T-helper 17 cell (primary cell): ENCODE data around the gene MXRA7. TPM values are rescaled to one million over a fixed set of nuclear protein-coding genes. Genes with fewer than 3 reads are reported as not detected.
"Not testable (repeated sequence)": the region's sequence is repeated elsewhere in the genome, so short reads cannot be mapped to it uniquely, and the experiment has no call there.

ENCODE experiments used
- ATAC-seq: fragments of 150-1000 bp; cut with Tn5 transposase; 2 replicates; pipeline ENCODE4 v1.10.0; 2021; ENCODE audit warnings: mild to moderate bottlenecking, moderate library complexity
- DNase-seq, 3 donors: peaks; one replicate each; pipeline versions ENCODE4 v3.0.0 to v3.0.0-alpha.2; 2020 to 2021
- H3K9me3 ChIP-seq: one replicate; pipeline ENCODE4 v1.7.0; 2013; ENCODE audit warnings: low read length, mild to moderate bottlenecking; ENCODE audit not compliant: control insufficient read depth, poor library complexity, severe bottlenecking
- H3K27ac Mint-ChIP-seq: one replicate; pipeline ENCODE4 v1.8.0; 2022; ENCODE audit warnings: mild to moderate bottlenecking, moderate library complexity, mixed read lengths
- H3K27me3 Mint-ChIP-seq: one replicate; pipeline ENCODE4 v1.8.0; 2022; ENCODE audit warnings: mixed read lengths
- H3K36me3 Mint-ChIP-seq: one replicate; pipeline ENCODE4 v1.8.0; 2022; ENCODE audit warnings: low read depth, mixed read lengths
- H3K4me1 Mint-ChIP-seq: one replicate; pipeline ENCODE4 v1.8.0; 2022; ENCODE audit warnings: mild to moderate bottlenecking, mixed read lengths
- H3K4me3 Mint-ChIP-seq: one replicate; pipeline ENCODE4 v1.8.0; 2022; ENCODE audit warnings: mild to moderate bottlenecking, moderate library complexity, mixed read lengths
- total RNA-seq, 4 donors: library from RNA in 2 of 4; stranded (reverse) in 2 of 4; gene quantifications; one replicate each; pipeline ENCODE4 v1.2.3 and lab custom pipeline; 2022 to 2026

Gene MXRA7
- total RNA-seq, 2 donors from 2014 or later = 5.7 to 8.0 TPM

- peaks cover 2% of the 10 kb centered on the region for H3K36me3 Mint-ChIP-seq
- H3K27ac Mint-ChIP-seq = no peak overlapping the region
- DNase-seq (no peak), ATAC-seq (no peak)
- H3K9me3 ChIP-seq = no peaks in the 10 kb centered on the region
- H3K4me3 Mint-ChIP-seq = peak overlapping the region; percentile 25
- H3K4me1 Mint-ChIP-seq = peaks cover 13% of the 10 kb centered on the region
- H3K27me3 Mint-ChIP-seq = peaks cover 15% of the 10 kb centered on the region
These were observed 68.7 kb downstream of the MXRA7 start for GRCh38 chr17:76642032-76642561.

DNA sequence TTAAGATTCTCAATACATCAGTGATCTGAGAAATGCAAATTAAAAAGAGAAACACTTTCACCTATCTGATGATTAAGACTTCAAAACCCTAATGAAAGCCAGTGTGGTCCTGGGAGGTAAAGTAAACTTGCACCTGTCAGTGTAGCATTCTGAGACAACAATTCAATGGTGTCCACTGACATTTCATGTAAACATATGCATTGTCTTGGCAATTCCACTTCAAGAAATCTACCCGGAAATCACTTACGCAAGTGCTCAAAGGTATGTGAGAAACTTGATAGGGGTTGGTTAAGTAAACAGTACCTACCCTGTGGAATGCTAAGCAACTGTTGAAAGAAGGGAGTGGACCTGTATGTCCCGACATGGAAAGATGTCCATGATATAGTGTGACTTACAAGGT, 69.3 kb downstream of the MXRA7 start:
- DNase-seq = no peak
- peaks cover 13% of the 10 kb centered on the region for H3K4me1 Mint-ChIP-seq
- H3K27ac Mint-ChIP-seq = peak overlapping the region; percentile 21
- H3K27me3 Mint-ChIP-seq = peaks cover 15% of the 10 kb centered on the region
- ATAC-seq = no peak
- H3K9me3 ChIP-seq = no peaks in the 10 kb centered on the region
- H3K36me3 Mint-ChIP-seq = peaks cover 2% of the 10 kb centered on the region
- no peak overlapping the region for H3K4me3 Mint-ChIP-seq

DNA sequence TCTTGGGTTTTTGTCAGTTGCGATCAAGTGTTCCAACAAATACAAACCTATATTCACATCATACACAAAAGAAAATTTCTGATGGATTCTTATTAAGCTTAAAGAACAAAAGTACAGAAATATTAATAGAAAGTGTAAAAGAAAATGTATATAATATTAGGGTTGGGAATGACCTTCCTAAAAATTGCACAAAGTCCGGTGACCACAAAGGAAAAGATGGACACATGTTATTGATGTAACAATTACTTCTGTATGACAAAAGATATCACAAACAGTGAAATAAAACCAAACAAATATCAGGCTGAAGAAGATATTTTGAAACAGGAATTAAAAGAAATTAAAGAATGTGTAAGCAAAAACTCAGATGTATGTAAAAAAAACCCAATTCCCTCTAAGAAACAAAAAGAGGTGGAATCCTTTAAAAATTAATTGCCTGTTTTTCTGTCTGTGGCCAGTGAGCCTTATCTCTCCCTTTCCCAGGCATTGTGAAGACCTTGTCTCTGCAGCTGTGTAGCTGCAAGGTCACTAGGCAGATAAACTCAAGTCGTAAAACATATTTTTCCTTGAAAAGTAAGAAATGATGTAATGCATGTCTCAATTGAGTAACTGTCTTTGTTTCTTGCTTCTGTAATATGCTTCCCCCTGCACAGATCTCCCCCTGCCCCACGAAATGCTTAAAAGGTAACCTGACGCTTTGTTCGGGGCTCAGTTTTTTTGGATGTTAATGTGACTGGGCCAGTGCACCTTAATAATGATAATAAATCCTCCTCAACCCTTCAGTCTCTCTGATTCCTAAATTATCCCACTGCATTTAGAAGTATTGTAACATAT, 70.0 kb downstream of the MXRA7 start:
- Mint-ChIP-seq H3K27me3 (peaks cover 15% of the 10 kb centered on the region), H3K36me3 (peaks cover 2% of the 10 kb centered on the region), H3K4me3 (peak overlapping the region; percentile 12), H3K27ac (peak overlapping the region; percentile 21), H3K4me1 (peaks cover 13% of the 10 kb centered on the region)
- no peaks in the 10 kb centered on the region for H3K9me3 ChIP-seq
- DNase-seq (no peak), ATAC-seq (no peak)

GRCh38 chr17:76638263-76638662, 72.5 kb downstream of the MXRA7 start:
- no peaks in the 10 kb centered on the region for H3K9me3 ChIP-seq
- H3K27ac Mint-ChIP-seq = no peak overlapping the region
- H3K27me3 Mint-ChIP-seq = peaks cover 18% of the 10 kb centered on the region
- H3K4me3 Mint-ChIP-seq = no peak overlapping the region
- H3K4me1 Mint-ChIP-seq = peaks cover 10% of the 10 kb centered on the region
- no peak for DNase-seq
- H3K36me3 Mint-ChIP-seq = peaks cover 2% of the 10 kb centered on the region
- ATAC-seq = no peak

GRCh38 chr17:76636486-76637206, 74.1 kb downstream of the MXRA7 start:
- H3K4me1 Mint-ChIP-seq, H3K36me3 Mint-ChIP-seq, DNase-seq, H3K9me3 ChIP-seq, H3K4me3 Mint-ChIP-seq, H3K27ac Mint-ChIP-seq, ATAC-seq: not testable (repeated sequence)
- H3K27me3 Mint-ChIP-seq = peaks cover 15% of the 10 kb centered on the region

DNA sequence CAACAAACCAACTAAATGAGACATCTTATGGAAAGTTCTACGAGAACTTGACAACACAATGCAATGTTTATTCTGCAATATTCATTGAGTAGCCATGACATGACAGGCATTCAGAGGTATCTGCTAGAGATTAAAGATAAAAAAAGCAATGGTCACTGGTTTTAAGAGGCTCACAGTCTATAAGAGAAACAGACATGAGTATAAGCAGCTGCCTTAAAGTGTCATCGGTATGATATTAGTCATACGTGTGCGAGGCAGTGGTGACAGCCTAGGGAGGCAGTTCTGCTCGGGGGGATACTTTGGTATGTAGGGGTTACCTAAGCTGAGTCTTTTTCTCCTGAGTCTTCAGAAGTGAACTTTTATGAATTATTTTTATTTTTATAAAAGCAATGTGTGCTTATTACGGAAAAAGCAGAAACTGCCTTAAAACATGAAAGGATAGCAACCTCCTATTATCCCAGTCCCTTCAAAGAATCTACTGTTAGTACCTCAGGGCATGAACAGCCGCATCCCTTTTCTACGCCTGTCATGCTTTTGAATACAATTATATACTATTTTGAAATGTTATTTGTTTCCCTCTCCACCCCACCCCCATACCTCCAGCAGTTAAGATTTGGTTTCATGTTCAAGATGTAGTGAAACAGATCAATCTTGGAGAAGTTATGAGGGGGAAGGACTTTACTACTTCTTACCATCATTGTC, 75.0 kb downstream of the MXRA7 start:
- H3K27me3 Mint-ChIP-seq = peaks cover 15% of the 10 kb centered on the region
- peak overlapping the region; percentile 57 for H3K27ac Mint-ChIP-seq
- no peaks in the 10 kb centered on the region for H3K36me3 Mint-ChIP-seq
- H3K4me1 Mint-ChIP-seq = peaks cover 2% of the 10 kb centered on the region
- no peak overlapping the region for H3K4me3 Mint-ChIP-seq
- no peak for ATAC-seq
- no peaks in the 10 kb centered on the region for H3K9me3 ChIP-seq
- no peak for DNase-seq

GRCh38 chr17:76635039-76635438, 75.7 kb downstream of the MXRA7 start:
- Mint-ChIP-seq H3K4me1 (peaks cover 2% of the 10 kb centered on the region), H3K27ac (peak overlapping the region; percentile 57), H3K4me3 (no peak overlapping the region), H3K27me3 (peaks cover 15% of the 10 kb centered on the region), H3K36me3 (no peaks in the 10 kb centered on the region)
- DNase-seq (no peak), ATAC-seq (no peak)
- no peaks in the 10 kb centered on the region for H3K9me3 ChIP-seq

- no peaks in the 10 kb centered on the region for H3K36me3 Mint-ChIP-seq
- H3K4me1 Mint-ChIP-seq = peaks cover under 1% of the 10 kb centered on the region
- DNase-seq (no peak), ATAC-seq (no peak)
- H3K27me3 Mint-ChIP-seq = peaks cover 11% of the 10 kb centered on the region
- H3K4me3 Mint-ChIP-seq = no peak overlapping the region
- H3K9me3 ChIP-seq = no peaks in the 10 kb centered on the region
- no peak overlapping the region for H3K27ac Mint-ChIP-seq
These were observed 77.0 kb downstream of the MXRA7 start for GRCh38 chr17:76633628-76634328.

DNA sequence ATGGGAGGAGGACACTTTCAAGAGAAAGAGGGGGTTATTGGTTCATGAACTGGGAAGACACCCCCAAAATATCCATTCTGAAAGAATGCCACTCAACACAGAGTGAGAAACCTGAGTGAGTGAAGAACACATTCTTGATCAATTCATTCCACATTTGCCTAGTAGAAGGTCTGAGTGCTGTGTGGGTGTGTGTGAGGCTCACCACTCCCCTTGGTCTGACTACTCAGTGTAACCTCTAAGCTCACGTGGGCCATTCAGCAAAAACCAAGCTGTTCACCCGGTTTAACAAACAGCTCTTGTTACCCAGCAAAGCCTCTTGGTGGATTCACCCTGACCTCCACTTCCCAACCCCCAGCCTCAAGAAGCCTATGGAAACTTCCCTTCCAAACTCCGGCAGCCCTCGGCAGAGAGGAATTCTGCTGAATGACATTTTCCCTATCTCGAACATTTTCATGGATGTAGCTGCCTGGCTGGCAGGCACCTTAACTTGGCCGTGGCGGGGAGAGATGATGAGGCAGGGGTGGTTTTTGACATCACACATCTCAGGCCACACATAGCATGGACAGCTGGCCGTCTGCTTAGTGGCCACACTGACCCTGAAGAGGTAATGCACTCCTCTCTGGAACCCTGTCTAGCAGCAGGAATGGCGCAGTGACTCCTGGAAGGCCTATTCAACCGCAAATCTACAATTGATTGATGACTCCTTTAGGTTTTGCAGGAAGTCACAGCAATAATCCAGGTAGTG, 78.8 kb downstream of the MXRA7 start:
- no peaks in the 10 kb centered on the region for H3K9me3 ChIP-seq
- Mint-ChIP-seq H3K4me3 (no peak overlapping the region), H3K36me3 (peaks cover 2% of the 10 kb centered on the region), H3K27me3 (peaks cover 5% of the 10 kb centered on the region), H3K27ac (no peak overlapping the region), H3K4me1 (no peaks in the 10 kb centered on the region)
- no peak for ATAC-seq
- DNase-seq = no peak

- Mint-ChIP-seq H3K36me3 (peaks cover 2% of the 10 kb centered on the region), H3K4me3 (no peak overlapping the region), H3K4me1 (no peaks in the 10 kb centered on the region), H3K27ac (peak overlapping the region; percentile 29), H3K27me3 (peaks cover 5% of the 10 kb centered on the region)
- DNase-seq (no peak), ATAC-seq (no peak)
- no peaks in the 10 kb centered on the region for H3K9me3 ChIP-seq
These were observed 80.6 kb downstream of the MXRA7 start for GRCh38 chr17:76630151-76630550.
